Neural cell (in vitro differentiated cells): ENCODE data around the gene ZWILCH.

ENCODE experiments used
- CTCF ChIP-seq: fragments of 450-650 bp; IDR thresholded peaks from 2 replicates; pipeline ENCODE4 v1.5.1; 2014; ENCODE audit warnings: antibody characterized with exemption, mild to moderate bottlenecking, moderate library complexity; ENCODE audit not compliant: poor library complexity, severe bottlenecking
- EP300 ChIP-seq: fragments of 450-650 bp; conservative IDR thresholded peaks from 2 replicates; pipeline ENCODE4 v1.6.1; 2014; ENCODE audit warnings: antibody characterized with exemption, mild to moderate bottlenecking, moderate library complexity; ENCODE audit not compliant: poor library complexity, severe bottlenecking
- EZH2 ChIP-seq: fragments of 200-600, 300-800 bp; shearing (Covaris generic), sonication (generic); IDR thresholded peaks from 2 replicates; pipeline ENCODE4 v1.6.1; 2014; ENCODE audit warnings: antibody characterized with exemption, low read length, borderline replicate concordance, mild to moderate bottlenecking; ENCODE audit not compliant: insufficient read depth, poor library complexity, severe bottlenecking
- MXI1 ChIP-seq: fragments of 450-650 bp; conservative IDR thresholded peaks from 2 replicates; pipeline ENCODE4 v1.6.1; 2014; ENCODE audit warnings: antibody characterized with exemption, mild to moderate bottlenecking; ENCODE audit not compliant: poor library complexity, severe bottlenecking
- POLR2AphosphoS5 ChIP-seq: IDR thresholded peaks from 2 replicates; pipeline ENCODE4 v1.6.1; 2012
- TAF1 ChIP-seq: IDR thresholded peaks from 2 replicates; pipeline ENCODE4 v1.6.1; 2012; ENCODE audit warnings: low read depth
- TF ChIP-seq, protein P1 (sequence below): IDR thresholded peaks from 2 replicates; pipeline ENCODE4 v1.6.1; 2012; ENCODE audit warnings: borderline replicate concordance

DNA sequence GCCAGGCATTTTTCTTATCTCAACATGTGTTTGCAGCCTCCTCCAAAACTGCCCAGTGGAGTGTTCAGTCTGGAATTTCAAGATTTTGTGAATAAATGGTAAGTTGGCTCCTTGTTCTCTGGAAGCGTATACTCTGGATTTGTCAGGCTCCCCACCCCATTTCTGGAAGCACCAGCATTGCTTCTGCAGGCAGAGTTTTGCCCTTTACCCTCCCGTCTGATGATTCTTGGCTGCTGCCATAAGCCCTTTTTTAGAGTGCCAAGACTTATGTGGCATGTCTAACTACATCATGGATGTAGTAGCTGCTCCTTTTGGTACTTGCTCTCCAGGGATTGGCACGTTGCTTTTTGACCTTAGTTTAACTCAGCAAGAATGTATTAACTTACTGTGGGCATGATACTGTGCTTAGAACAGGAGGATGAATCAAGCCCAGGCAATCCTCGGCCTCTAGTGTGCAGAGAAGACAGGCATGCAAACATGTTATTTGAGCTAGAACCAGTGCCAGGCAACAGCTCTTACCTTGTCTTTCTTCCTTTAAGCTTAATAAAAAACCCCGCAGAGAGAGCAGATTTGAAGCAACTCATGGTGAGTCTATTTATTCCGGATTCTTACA is 15.8 kb upstream of the ZWILCH start:
- no peak for TF ChIP-seq CTCF
- no peak for TF ChIP-seq EP300
- TF ChIP-seq POLR2AphosphoS5, result no peak
- TF ChIP-seq MXI1, result no peak
- no peak for TF ChIP-seq EZH2
- TF ChIP-seq, protein P1, sequence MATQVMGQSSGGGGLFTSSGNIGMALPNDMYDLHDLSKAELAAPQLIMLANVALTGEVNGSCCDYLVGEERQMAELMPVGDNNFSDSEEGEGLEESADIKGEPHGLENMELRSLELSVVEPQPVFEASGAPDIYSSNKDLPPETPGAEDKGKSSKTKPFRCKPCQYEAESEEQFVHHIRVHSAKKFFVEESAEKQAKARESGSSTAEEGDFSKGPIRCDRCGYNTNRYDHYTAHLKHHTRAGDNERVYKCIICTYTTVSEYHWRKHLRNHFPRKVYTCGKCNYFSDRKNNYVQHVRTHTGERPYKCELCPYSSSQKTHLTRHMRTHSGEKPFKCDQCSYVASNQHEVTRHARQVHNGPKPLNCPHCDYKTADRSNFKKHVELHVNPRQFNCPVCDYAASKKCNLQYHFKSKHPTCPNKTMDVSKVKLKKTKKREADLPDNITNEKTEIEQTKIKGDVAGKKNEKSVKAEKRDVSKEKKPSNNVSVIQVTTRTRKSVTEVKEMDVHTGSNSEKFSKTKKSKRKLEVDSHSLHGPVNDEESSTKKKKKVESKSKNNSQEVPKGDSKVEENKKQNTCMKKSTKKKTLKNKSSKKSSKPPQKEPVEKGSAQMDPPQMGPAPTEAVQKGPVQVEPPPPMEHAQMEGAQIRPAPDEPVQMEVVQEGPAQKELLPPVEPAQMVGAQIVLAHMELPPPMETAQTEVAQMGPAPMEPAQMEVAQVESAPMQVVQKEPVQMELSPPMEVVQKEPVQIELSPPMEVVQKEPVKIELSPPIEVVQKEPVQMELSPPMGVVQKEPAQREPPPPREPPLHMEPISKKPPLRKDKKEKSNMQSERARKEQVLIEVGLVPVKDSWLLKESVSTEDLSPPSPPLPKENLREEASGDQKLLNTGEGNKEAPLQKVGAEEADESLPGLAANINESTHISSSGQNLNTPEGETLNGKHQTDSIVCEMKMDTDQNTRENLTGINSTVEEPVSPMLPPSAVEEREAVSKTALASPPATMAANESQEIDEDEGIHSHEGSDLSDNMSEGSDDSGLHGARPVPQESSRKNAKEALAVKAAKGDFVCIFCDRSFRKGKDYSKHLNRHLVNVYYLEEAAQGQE, result no peak
- no peak for TF ChIP-seq TAF1
